Retina (tissue), 1 donor: ENCODE results near the gene CFAP52.
"Not testable (repeated sequence)": the region's sequence is repeated elsewhere in the genome, so short reads cannot be mapped to it uniquely, and the experiment has no call there.

Experiments
- DNase-seq: peaks from one replicate; pipeline ENCODE4 v3.0.0-alpha.2; 2016

The CFAP52 gene

GRCh38 chr17:9571201-9571600 lies 5.2 kb upstream of the CFAP52 start:
- no peak for DNase-seq

DNA sequence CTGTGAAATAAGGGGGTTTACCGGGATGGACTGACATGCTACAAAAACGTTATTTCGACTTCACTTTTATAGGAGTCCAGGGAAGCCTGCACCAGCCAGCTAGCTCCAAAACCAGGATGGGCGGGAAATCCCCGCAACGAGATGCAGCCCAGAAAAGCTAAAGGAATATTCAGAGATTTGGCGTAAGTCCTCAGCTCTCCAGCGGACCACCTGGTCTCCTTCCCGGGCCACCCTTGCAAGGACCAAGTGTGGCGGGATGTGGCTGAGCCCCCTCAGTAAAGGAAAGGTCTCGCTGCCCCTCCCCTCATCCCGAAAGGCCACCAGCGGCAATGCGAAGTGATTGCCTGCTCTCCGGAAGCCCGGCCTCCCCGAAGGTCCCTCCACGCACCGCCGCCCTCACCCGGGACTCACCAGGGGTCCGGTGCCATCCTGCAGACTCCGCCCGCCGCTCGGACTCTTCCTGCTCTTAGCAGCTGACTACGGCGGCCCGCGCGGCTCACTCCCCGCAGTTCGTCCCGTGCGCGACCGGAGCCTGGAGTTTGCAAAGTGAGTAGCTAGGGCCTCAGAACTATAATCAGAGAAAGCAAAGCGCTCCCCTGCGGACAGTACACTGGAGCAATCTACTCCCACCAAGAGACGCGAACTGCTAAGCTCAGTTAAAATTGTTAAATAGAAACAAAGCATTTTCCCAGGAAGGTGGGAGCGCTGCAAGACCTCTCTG lies 901 bp upstream of the CFAP52 start, which contains the start of gene STX8:
Gene STX8, minus strand, starts transcription at position 440 of the 721 bp plus-strand sequence. Its CDS starts 12 bp downstream, at position 428.
- peak; percentile 94 for DNase-seq

GRCh38 chr17:9577373-9577709 lies 899 bp downstream of the CFAP52 start:
- no peak for DNase-seq

DNA sequence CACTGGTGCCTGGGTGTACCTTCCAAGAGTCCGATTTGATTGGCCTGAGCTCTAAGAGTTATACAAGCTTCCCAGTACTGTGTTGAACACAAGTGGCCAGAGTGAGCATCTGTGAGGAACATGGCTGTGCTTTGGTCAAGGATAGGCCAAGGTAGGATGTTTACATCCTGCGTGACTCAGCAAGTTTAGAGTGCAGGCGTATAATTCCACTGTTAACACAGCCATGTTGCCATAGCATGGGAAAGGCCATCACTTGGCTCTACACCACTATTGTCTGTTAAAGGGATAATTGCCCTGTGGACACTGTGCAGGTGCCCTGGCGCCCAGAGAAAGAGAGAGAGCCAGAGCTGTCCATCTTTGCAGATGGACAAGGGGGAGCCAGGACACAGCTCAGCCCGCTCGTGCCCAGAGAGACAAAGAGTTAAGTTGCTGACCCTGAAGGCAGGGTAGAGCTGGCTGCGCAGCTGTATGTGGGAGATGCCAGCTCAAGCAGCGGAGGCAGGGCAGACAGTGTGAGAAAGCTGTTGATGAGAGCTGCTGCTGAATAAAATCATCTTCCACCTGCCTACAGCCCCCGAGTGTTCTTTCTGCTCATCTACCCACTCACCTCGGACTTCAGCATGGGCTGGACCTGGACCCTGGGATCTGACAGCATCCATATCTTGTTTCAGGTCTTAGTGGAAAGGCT lies 11.7 kb downstream of the CFAP52 start:
- no peak for DNase-seq

GRCh38 chr17:9594065-9594464 lies 17.6 kb downstream of the CFAP52 start:
- DNase-seq, result no peak

GRCh38 chr17:9597638-9598037 lies 21.2 kb downstream of the CFAP52 start:
- not testable (repeated sequence) for DNase-seq

DNA sequence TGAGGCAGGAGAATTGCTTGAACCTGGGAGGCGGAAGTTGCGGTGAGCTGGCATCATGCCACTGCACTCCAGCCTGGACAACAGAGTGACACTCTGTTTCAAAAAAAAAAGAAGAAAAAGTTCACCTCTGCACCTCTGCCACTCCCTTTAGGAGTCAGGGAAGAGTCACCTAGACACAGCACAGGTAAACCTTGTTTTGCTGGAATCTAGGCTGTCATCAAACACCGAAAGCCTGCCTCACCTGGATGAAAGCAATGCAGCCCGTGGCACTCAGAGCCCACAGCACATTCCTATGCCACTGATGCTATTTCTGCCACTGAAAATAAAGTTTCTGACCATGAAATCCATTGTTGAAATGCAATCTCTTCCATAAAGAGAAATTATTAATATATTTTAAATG lies 22.2 kb downstream of the CFAP52 start:
- no peak for DNase-seq

GRCh38 chr17:9604583-9604982 lies 28.1 kb downstream of the CFAP52 start:
- not testable (repeated sequence) for DNase-seq

- no peak for DNase-seq
Measured at GRCh38 chr17:9606453-9606852, 30.0 kb downstream of the CFAP52 start.

DNA sequence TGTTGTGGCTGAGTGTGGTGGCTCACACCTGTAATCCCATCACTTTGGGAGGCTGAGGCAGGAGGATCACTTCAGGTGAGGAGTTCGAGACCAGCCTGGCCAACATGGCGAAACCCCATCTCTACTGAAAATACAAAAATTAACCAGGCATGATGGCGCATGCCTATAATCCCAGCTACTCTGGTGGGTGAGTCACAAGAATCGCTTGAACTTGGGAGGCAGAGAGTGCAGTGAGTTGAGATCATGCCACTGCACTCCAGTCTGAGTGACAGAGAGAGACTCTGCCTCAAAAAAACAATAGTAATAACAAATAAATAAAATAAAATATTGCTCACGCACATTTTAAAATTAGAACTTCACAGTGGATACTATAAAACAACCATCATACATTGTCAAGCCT lies 30.6 kb downstream of the CFAP52 start:
- not testable (repeated sequence) for DNase-seq

DNA sequence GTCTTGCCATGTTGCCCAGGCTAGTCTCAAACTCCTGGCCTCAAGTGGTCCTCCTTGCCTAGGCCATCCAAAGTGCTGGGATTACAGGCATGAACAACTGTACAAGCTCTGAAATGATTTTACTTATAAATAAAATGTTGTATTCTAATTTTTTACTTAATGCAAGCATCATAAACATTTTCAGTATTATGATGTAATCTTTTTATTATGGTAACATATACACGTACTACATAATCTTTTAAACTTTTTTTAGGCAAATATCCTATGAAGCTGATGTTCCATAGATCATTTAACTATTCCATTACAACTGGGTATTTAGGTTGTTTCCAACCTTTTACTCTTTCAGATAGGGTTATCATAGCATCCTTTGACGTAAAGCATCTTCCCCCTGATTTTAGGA lies 35.1 kb downstream of the CFAP52 start:
- DNase-seq, result no peak

DNA sequence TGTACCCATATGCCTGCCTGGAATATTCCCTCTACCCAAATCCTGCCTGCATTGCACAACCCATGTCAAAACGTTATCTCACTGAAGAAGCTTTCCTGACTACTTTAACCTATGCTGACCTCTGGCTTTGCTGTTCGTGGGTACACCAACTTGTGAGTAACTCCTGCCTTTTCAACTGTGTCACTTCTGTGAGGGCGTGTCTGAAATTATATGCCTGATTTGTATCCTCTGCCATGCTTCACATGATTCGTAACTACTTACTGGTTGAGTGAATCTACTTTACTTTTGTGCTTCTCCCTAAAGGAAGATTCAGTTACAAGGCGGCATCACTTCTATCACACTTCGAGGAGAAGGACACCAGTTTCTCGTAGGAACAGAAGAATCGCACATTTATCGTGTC lies 35.6 kb downstream of the CFAP52 start:
- DNase-seq, result peak; percentile 5

DNA sequence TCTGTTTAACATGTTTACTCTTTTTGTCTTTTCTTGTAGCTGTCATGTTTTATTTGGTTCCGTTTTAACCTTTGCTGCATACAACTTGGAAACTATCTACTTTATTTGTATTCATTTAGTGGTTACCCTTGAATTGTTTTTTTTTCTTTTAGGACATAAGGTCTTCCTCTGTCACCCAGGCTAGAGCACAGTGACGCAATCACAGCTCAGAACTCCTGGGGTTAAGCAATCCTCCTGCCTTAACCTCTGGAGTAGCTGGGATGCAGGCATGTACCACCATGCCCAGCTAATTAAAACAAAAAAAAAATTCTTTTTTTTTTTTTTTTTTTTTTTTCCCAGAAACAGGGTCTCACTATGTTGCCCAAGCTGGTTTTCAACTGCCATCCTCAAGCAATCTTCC lies 39.0 kb downstream of the CFAP52 start:
- no peak for DNase-seq

DNA sequence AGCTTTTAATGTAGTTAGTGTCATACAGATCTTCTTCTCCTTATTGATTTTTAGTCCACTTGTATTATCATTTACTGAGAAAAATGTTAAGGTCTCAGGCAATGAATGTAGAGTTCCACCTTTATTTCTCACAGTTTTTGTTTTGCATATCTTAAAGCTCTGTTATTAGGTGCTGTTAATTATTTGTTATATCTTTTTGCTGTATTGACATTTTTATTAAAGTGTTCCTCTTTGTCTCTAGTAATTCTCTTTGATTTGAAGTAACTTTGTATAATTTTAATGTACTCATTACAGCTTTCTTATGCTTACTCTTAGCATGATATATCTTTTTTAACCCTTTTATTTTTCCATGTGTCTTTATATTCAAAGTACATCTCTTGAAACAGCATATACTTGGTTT lies 46.5 kb downstream of the CFAP52 start:
- DNase-seq, result no peak

DNA sequence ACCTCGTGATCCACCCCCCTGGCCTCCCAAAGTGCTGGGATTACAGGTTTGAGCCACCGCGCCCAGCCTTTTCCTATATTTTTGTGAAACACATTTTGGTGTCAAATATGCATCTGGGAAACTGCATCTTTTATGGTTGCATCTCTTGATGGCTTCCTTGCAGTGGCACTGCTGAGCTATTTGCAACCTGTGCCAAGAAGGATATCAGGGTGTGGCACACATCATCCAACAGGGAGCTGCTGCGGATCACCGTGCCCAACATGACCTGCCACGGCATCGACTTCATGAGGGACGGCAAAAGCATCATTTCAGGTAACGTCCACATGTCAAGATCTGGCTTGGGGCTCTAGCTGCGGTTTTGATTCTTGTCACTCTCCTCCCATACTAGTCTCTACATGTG lies 52.1 kb downstream of the CFAP52 start:
- DNase-seq, result no peak

GRCh38 chr17:9632741-9633140 lies 56.3 kb downstream of the CFAP52 start:
- no peak for DNase-seq

DNA sequence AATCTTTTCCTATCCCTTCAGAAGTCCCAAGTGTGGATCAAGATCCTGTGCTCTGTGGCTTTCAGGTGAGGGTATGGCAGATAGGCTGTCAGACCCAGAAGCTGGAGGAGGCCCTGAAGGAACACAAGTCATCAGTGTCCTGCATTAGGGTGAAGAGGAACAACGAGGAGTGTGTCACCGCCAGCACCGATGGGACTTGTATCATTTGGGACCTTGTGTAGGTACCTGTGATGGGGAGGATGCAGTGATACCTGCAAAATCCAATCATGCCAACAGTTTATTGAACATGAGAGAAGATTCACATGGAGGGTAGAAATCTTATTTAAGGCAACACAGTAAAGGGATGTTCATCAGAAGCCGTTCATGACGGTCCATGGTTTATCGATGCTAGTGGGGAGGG lies 58.9 kb downstream of the CFAP52 start:
- no peak for DNase-seq

DNA sequence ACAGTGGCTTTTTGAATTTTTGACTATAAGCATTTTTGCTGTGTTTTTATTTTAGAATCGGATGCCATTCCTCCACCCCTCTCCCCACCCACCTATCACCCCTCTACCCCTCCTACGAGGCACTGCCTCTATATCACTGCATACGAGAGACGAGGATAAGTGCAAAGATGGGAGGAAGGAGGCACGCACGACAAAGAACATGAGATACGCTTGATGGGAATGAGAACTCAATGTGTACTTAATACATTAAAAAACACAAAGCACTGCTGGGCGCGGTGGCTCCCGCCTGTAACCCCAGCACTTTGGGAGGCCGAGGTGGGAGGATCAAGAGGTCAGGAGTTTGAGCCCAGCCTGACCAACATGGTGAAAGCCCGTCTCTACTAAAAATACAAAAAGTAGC lies 60.1 kb downstream of the CFAP52 start:
- DNase-seq, result no peak

GRCh38 chr17:9640388-9640787 lies 63.9 kb downstream of the CFAP52 start:
- not testable (repeated sequence) for DNase-seq

- DNase-seq, result no peak
Measured at GRCh38 chr17:9643611-9644010, 67.2 kb downstream of the CFAP52 start.

GRCh38 chr17:9644910-9645751 lies 68.7 kb downstream of the CFAP52 start, which contains the start of gene USP43:
Gene USP43, plus strand, starts transcription at chr17:9645517. Its CDS starts 116 bp downstream, at chr17:9645633.
- peak; percentile 85 for DNase-seq

DNA sequence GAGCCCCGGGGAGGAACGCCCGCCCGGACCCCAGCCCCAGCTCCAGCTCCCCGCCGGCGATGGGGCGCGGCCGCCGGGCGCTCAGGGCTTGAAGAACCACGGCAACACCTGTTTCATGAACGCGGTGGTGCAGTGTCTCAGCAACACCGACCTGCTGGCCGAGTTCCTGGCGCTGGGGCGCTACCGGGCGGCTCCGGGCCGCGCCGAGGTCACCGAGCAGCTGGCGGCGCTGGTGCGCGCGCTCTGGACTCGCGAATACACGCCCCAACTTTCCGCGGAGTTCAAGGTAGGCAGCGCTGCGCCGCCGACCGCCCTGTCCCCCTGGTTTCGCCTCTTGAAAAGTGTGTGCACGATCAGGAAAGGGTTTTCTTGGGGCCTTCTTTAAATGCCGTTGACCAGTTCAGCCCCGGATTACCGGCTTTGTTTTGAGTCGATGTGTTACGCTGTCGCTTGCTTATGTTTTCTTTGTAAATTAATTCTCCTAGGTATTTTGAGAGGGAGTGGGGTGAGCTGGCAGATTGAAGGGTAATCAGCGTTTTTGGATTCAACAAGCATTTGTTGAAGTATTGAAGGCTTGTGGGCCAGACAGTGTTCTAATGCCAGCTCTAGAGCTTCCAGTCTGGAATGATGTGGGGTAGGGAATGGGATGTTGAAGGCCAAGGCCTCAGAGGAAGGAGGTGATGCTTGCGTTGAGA lies 69.6 kb downstream of the CFAP52 start:
- peak; percentile 88 for DNase-seq

DNA sequence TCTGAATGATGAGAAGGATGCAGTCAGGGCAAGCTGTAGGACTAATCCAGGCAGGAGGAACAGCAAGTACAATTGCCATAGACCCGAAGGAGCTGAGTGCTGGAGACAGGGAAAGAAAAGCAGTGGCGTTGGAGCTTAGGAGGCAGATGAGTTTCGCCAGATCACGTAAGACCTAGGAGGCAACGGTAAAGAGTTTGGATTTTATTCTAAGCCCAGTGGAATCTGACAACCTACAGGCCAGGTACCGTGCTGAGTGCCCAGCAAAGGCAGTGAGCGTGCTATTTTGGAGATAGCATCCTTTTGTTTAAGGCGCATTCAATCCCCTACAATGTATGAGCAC lies 70.1 kb downstream of the CFAP52 start:
- DNase-seq, result no peak
